Activated T-helper 2 cell treated with anti-CD3 and anti-CD28 coated beads, Interferon-gamma antibody, Interleukin-2, Interleukin-4, amounts not matched to agents 10 μg/mL and 5 μg/mL and 100 μg/mL, durations not matched to agents 14 hours and 24 hours and 36 hours (primary cell): ENCODE data around the gene CRIP2. TPM values are rescaled to one million over a fixed set of nuclear protein-coding genes. Genes with fewer than 3 reads are reported as not detected.

Experiments
- DNase-seq: peaks from one replicate; pipeline ENCODE4 v3.0.0; 2021; ENCODE audit warnings: low spot score
- H3K27ac Mint-ChIP-seq: one replicate; pipeline ENCODE4 v1.8.0; 2021; ENCODE audit warnings: mixed read lengths
- H3K27me3 Mint-ChIP-seq: one replicate; pipeline ENCODE4 v1.8.0; 2021; ENCODE audit warnings: low read depth, mixed read lengths
- H3K36me3 Mint-ChIP-seq: one replicate; pipeline ENCODE4 v1.8.0; 2021; ENCODE audit warnings: low read depth, mixed read lengths
- H3K4me1 Mint-ChIP-seq: one replicate; pipeline ENCODE4 v1.8.0; 2021; ENCODE audit warnings: low read depth, mixed read lengths
- H3K4me3 Mint-ChIP-seq: one replicate; pipeline ENCODE4 v1.8.0; 2021; ENCODE audit warnings: low read depth, mild to moderate bottlenecking, moderate library complexity, mixed read lengths
- H3K9me3 Mint-ChIP-seq: one replicate; pipeline ENCODE4 v1.8.0; 2021; ENCODE audit warnings: mixed read lengths
- intact Hi-C: fragments of 100-400 bp; cut with micrococcal nuclease; formaldehyde crosslinking; loops from one replicate; pipeline ENCODE4 v1.15.1; 2023
- total RNA-seq: library from RNA; stranded (reverse); gene quantifications from 2 replicates; pipeline ENCODE4 v1.2.3, GENCODE V29; 2022

Gene CRIP2
- total RNA-seq, 1 donor from 2014 or later = 0.16 TPM

DNA sequence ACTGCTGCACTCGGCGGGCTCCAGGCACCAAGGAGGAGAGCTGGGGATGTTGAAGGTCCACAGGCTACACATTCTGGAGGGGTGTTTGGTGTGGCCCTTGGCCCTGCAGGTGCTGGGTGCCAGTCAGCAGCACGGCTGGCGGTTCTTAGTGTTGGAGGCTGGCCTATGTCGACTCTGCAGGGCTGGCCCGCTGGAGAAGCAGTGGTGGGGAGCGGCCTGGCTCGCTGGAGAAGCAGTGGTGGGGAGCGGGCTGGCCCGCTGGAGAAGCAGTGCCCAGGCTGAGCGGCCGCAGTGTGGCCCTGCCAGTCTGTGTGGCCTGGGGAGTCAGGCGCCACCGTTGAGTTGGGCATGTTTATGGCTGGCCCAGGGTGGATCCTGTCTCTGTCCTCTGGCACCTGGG, 27.6 kb upstream of the CRIP2 start:
- no peak overlapping the region for H3K27ac Mint-ChIP-seq
- DNase-seq = no peak
- intact Hi-C loops = loop anchor here (10.0 kb wide), 1 partner anchor 72 kb away; no protein-coding TSS in a partner anchor
- H3K4me1 Mint-ChIP-seq = no peaks in the 10 kb centered on the region
- H3K4me3 Mint-ChIP-seq = no peak overlapping the region
- no peaks in the 10 kb centered on the region for H3K27me3 Mint-ChIP-seq
- no peaks in the 10 kb centered on the region for H3K9me3 Mint-ChIP-seq
- H3K36me3 Mint-ChIP-seq = no peaks in the 10 kb centered on the region

DNA sequence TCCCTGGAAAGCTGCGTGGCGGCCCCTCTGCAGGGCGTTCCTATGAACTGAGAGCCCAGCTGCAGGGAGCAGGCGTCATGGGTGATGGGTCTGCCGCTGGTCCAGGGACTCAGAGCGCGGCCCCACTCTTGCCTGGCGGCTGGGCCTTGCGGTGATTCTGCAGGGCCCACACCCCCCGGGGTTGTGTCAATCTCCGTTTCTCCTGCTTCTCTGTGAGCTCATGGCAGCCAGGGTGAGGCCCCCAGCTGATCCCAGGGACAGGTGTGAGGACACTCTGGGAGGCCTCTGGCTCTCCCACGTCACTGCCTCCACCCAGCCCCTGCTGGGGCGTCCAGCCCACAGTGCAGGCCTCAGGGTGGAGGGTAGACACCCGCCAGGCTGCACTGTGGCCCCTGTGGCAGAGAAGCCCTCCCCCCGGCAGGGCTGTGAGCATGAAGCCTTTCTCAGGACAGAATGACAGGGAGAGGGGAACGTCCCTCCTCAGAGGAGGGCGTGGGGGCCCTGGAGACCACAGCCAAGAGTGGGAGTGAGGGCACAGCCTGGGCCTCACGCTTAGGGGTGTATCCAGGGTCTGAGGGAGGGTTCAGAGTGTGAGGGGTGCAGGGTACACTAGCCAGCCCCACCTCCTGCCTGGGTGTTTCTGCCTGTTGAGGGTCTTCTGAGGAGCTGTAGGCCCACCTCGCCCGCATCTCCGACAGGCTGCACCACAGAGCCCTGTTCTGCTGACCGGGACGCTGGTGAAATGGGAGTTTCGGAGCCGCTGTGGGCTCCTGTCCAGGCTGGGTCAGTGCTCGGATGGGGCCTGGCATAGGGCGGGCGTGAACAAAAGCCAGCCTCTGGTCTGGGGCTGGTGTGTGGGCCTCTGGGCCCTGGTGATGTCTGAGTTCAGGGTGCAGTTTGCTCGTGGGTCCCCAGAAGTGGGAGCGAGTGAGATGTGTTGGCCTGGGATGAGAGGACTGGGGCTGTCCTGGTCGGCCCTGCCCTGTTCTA, 26.7 kb upstream of the CRIP2 start:
- intact Hi-C loops = loop anchor here (10.0 kb wide), 1 partner anchor 73 kb away; no protein-coding TSS in a partner anchor
- Mint-ChIP-seq H3K4me3 (no peak overlapping the region), H3K27me3 (no peaks in the 10 kb centered on the region), H3K4me1 (no peaks in the 10 kb centered on the region), H3K36me3 (peaks cover 4% of the 10 kb centered on the region), H3K9me3 (no peaks in the 10 kb centered on the region), H3K27ac (no peak overlapping the region)
- DNase-seq = no peak

DNA sequence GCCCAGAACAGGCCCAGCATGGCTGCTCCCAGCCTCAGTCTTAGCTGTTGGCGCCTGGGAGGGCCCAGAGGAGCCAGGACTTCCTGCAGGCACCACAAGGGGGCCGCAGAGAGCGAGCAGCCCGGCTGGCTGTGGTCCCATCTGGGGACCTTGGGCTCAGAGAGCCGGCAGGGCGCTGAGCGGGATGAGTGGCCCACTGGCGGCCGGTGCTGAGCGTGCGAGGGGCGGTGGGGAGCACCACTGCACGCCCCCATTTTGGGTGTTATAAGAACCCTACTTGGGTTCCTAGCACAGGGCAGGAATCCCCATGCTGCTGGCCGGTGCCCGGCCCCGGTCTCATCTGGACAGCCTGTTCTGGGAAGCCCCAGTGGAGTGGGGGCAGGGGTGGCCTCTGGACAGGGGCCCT, 25.9 kb upstream of the CRIP2 start:
- Mint-ChIP-seq H3K4me1 (no peaks in the 10 kb centered on the region), H3K9me3 (no peaks in the 10 kb centered on the region), H3K36me3 (peaks cover 6% of the 10 kb centered on the region), H3K4me3 (no peak overlapping the region), H3K27me3 (no peaks in the 10 kb centered on the region), H3K27ac (no peak overlapping the region)
- intact Hi-C loops = loop anchor here (10.0 kb wide), 1 partner anchor 74 kb away; no protein-coding TSS in a partner anchor
- DNase-seq = peak; percentile 41

DNA sequence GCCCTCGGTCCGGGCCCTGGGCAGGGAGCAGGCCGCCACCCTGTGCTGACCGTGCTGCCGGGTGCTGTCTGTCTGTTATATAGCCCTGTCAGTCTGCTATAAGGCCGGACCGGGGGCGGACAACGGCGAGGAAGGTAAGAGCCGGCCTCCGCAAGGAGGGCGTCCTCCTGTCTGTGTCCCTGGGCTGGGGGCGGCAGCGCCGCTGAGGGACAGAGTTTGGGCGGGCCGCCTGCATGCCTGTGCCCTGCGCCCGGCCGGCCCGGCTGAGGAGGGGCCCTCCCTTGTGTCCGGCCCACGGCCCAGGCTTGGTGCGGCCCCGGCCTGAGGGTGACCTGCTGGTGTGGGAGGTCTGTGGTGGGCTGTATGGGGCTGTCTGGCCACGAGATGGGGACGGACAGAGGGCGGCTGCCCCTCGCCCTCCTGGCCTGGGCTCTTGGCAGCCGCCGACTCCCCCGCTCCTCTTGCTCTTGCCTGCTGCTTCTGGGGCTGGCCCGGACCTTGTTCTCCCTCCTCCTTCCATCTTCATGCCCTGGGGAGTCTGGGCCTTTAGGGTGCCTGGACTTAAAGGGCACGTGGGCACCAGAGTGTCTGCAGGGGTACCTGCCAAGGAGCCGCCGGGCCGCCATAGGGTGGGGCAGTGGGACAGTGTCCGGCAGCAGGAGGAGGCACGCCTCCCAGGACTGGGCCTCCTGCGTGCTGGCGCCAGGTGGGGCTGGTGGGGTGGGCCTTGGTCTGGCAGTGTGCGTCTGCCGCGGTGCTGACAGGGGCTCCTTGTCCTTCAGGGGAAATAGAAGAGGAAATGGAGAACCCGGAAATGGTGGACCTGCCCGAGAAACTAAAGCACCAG, 25.1 kb upstream of the CRIP2 start:
- Mint-ChIP-seq H3K27ac (no peak overlapping the region), H3K4me1 (no peaks in the 10 kb centered on the region), H3K36me3 (peaks cover 12% of the 10 kb centered on the region), H3K27me3 (no peaks in the 10 kb centered on the region), H3K4me3 (no peak overlapping the region), H3K9me3 (no peaks in the 10 kb centered on the region)
- DNase-seq = no peak
- intact Hi-C loops = loop anchor here (10.0 kb wide), 1 partner anchor 75 kb away; no protein-coding TSS in a partner anchor

DNA sequence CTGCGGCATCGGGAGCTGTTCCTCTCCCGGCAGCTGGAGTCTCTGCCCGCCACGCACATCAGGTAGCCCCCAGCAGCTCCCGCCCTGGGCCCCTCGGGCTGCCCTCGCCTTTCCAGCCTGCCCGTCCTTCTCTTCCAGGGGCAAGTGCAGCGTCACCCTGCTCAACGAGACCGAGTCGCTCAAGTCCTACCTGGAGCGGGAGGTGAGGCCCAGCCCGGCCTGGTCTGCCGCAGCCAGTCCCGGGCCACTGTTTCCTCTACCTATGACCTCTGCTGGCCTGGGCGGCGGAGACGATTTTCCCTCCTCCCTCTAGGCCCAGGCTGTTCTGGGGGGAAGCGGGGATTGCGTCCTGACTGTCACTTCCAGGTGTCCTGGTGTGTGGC, 24.5 kb upstream of the CRIP2 start:
- no peaks in the 10 kb centered on the region for H3K27me3 Mint-ChIP-seq
- intact Hi-C loops = no loop called here
- H3K4me3 Mint-ChIP-seq = no peak overlapping the region
- no peak overlapping the region for H3K27ac Mint-ChIP-seq
- no peaks in the 10 kb centered on the region for H3K9me3 Mint-ChIP-seq
- DNase-seq = no peak
- H3K4me1 Mint-ChIP-seq = no peaks in the 10 kb centered on the region
- H3K36me3 Mint-ChIP-seq = peaks cover 12% of the 10 kb centered on the region

DNA sequence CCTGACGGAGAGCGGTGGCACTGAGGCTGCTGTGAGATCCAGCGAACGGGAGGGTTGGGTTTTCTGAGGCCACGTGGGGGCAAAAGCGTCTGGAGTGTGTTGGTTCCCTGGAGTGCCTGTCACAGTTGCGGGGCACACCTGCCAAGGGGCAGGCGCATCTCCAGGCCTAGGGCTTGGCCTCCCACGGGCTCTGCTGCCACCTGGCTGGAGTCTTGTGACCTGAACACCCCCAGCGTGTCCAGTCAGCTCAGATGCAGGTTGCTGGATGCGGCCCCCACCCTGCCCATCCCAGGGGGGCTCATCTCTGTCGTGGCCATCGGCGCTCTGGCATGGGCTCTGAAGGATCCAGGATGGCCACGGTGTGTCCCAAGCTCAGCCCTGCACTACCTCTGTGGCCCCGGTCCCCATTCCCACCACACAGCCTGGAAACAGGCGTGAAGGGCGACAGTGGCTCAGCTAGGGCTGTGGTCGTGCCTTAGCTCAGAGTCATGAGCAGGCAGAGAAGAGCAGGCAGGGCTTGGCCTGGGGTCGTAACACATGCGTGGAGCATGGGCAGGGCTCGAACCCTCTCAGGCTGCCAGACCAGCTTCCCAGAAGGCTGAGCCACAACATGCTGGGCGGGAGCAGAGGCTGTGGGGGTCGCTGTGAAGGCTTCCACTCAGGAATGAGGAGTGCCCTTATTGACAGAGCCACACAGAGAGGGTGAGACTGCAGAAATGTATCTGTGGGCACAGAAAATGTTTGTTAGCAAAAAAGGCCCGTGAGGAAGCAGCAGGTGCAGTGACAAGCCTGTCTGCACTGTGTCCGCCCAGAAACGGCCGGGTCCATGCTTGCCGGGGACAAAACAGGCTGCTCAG, 23.5 kb upstream of the CRIP2 start:
- Mint-ChIP-seq H3K27me3 (no peaks in the 10 kb centered on the region), H3K27ac (no peak overlapping the region)

DNA sequence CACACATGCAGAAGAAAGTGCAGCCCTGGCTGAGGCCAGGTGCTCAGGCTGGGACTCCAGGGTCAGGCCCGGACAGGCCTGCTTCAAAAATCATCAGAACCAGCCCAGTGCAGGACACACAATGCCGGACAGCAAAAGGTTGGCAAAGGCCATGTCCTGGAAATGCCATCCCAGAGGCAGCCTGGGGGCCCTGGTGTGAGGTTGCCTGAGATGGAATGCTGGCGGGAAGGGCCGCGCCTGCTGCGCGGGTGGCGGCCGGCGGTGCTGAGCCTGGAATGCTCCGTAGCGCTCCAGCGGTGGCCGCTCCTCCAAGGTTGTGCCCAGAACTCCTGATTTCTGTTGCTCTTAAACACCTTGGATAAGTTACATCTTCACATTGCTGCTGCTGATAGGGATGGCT, 21.7 kb upstream of the CRIP2 start:
- no peak for DNase-seq
- Mint-ChIP-seq H3K9me3 (no peaks in the 10 kb centered on the region), H3K4me3 (no peak overlapping the region), H3K27me3 (no peaks in the 10 kb centered on the region), H3K27ac (no peak overlapping the region), H3K4me1 (peaks cover 1% of the 10 kb centered on the region), H3K36me3 (peaks cover 19% of the 10 kb centered on the region)
- intact Hi-C loops = no loop called here

More for the DNA sequence above, 23.5 kb upstream of the CRIP2 start:
- Mint-ChIP-seq H3K4me1 (peaks cover 1% of the 10 kb centered on the region), H3K9me3 (no peaks in the 10 kb centered on the region), H3K36me3 (peaks cover 19% of the 10 kb centered on the region), H3K4me3 (no peak overlapping the region)
- intact Hi-C loops = no loop called here
- no peak for DNase-seq

DNA sequence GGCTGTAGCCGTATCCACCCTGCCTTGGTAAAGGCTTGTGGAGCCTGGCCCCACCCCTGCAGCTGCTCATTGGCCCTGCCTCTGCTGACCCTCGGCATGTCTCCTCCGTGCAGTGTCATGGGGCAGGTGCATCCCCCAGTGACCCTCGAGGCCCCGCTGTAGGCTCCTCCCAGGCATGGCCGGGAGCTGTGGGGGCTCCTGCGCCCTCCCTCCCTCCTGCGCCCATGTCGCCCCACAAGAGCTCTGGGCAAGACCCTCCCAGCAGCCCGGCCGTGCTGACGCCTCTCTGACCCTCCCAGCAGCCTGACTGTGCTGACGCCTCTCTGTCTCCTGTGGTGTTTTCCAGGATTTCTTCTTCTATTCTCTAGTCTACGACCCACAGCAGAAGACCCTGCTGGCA, 20.8 kb upstream of the CRIP2 start:
- intact Hi-C loops = no loop called here
- Mint-ChIP-seq H3K4me1 (peaks cover 1% of the 10 kb centered on the region), H3K27ac (no peak overlapping the region)

DNA sequence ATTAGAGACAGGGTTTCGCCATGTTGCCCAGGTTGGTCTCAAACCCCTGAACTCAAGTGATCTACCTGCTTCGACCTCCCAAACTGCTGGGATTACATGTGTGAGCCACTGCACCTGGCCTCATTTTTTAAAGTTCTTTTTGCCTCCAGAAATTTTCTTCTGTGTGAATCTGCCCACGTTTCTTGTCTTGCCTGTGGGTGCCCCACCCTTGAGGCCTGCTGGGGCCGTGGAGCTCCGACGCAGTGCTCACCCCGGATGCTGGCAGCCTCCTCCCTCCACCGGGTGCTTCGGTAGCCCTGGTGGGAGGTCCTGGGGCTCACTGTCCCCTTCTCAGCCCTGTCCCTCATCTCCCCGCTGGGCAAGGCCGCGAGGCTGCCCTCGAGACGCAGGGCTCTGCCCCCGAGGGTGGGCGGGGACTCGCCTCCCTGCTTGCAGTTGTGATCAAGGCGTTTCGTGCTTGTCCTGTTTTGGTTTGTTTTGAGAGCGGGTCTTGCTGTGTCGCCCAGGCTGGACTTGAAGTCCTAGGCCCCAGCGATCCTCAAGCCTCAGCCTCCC, 19.5 kb upstream of the CRIP2 start:
- intact Hi-C loops = no loop called here
- H3K27ac Mint-ChIP-seq = no peak overlapping the region
- no peaks in the 10 kb centered on the region for H3K27me3 Mint-ChIP-seq
- H3K4me1 Mint-ChIP-seq = peaks cover 1% of the 10 kb centered on the region
- H3K36me3 Mint-ChIP-seq = peaks cover 19% of the 10 kb centered on the region
- no peak for DNase-seq
- no peaks in the 10 kb centered on the region for H3K9me3 Mint-ChIP-seq
- H3K4me3 Mint-ChIP-seq = no peak overlapping the region

More for the DNA sequence above, 20.8 kb upstream of the CRIP2 start:
- Mint-ChIP-seq H3K27me3 (no peaks in the 10 kb centered on the region), H3K36me3 (peaks cover 19% of the 10 kb centered on the region), H3K4me3 (no peak overlapping the region), H3K9me3 (no peaks in the 10 kb centered on the region)
- no peak for DNase-seq

DNA sequence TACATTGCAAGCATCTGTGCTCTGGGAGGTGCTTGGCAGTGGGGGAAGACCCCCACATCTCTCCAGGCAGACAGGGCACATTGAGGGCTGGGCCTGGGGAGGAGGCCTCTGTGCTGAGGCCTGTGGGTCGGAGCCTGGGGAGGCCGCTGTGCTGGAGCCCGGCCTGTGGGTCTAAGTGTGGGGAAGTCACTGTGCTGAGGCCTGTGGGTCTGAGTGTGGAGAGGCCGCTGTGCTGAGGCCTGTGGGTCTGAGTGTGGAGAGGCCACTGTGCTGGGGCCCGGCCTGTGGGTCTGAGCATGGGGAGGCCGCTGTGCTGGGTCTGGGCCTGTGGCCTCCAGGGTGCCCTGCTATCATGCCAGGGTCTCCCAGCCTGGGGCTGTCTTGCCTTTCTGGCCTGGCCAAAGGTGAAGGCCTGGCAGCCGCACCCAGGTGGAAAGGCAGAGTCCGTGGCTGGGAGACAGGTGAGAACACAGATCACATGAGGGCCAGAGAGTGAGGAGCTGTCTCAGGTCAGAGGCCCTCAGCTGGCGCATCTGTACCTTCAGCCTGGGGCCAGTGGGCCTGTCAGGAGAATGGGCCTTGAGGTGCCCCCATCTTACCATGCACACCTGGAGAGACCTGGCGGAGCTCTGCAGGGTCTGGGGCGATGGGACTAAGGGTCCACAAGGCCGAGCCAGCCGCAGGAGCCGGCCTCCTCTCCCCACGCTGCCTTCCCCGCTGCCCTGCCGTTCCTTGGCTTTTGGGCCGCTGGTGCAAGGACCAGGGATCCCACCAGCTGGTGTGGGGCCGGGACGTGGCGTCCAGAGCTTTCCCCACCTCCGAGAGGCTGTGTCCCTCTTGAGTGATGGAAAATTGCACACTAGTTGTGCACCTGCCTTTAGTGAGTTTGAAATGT, 18.6 kb upstream of the CRIP2 start:
- no peak overlapping the region for H3K4me3 Mint-ChIP-seq
- intact Hi-C loops = no loop called here
- no peak overlapping the region for H3K27ac Mint-ChIP-seq
- peaks cover 1% of the 10 kb centered on the region for H3K4me1 Mint-ChIP-seq
- H3K9me3 Mint-ChIP-seq = no peaks in the 10 kb centered on the region
- no peaks in the 10 kb centered on the region for H3K27me3 Mint-ChIP-seq
- H3K36me3 Mint-ChIP-seq = peaks cover 19% of the 10 kb centered on the region
- DNase-seq = no peak
